OCI-LY7 (cell line): ENCODE results near the gene GYPA. TPM values are rescaled to one million over a fixed set of nuclear protein-coding genes. Genes with fewer than 3 reads are reported as not detected.
A peak's percentile ranks its signal among the peaks of the same experiment; 100 is the strongest.
"Not testable (repeated sequence)": the region's sequence is repeated elsewhere in the genome, so short reads cannot be mapped to it uniquely, and the experiment has no call there.

Experiments used
- BruUV-seq: library from RNA; stranded (reverse); fragments of 400-500 nt; replicated peaks from 2 replicates; lab custom pipeline; 2021; lab: Mats Ljungman, UMichigan
- CTCF ChIA-PET: fragments of 300-600 bp; sonication (Branson Sonifier 250); formaldehyde crosslinking; loops from one replicate; lab custom pipeline; 2022; ENCODE audit warnings: antibody characterized with exemption; ENCODE audit not compliant: unreplicated experiment; lab: Charles Lee
- POLR2A ChIA-PET: fragments of 300-600 bp; sonication (Branson Sonifier 250); formaldehyde crosslinking; loops from one replicate; lab custom pipeline; 2022; ENCODE audit warnings: antibody characterized with exemption; lab: Charles Lee
- DNase-seq: peaks from one replicate; pipeline ENCODE4 v3.0.0-alpha.2; 2015; ENCODE audit warnings: low spot score
- H2AFZ ChIP-seq: fragments of 200-600 bp; sonication (generic), shearing (Covaris generic); 2 replicates; pipeline ENCODE4 v1.6.1; 2014; ENCODE audit warnings: mild to moderate bottlenecking, antibody characterized with exemption, low read length, moderate library complexity
- H3K27ac ChIP-seq: fragments of 200-600 bp; sonication (generic); 2 replicates; pipeline ENCODE4 v1.5.1; 2014; ENCODE audit warnings: mixed run types, low read depth, mild to moderate bottlenecking, moderate library complexity, low read length, inconsistent platforms; ENCODE audit not compliant: poor library complexity, severe bottlenecking
- H3K36me3 ChIP-seq: fragments of 200-600 bp; sonication (generic); 2 replicates; pipeline ENCODE4 v1.6.1; 2014; ENCODE audit warnings: mild to moderate bottlenecking, antibody characterized with exemption, low read length, moderate library complexity, mixed read lengths; ENCODE audit not compliant: insufficient read depth
- H3K4me1 ChIP-seq: fragments of 200-600 bp; sonication (generic); 2 replicates; pipeline ENCODE4 v1.5.1; 2014; ENCODE audit warnings: mild to moderate bottlenecking, low read length; ENCODE audit not compliant: insufficient read depth, poor library complexity, severe bottlenecking
- H3K4me2 ChIP-seq: fragments of 200-600 bp; sonication (generic); 2 replicates; pipeline ENCODE4 v1.6.1; 2014; ENCODE audit warnings: mild to moderate bottlenecking, low read length
- H3K4me3 ChIP-seq: fragments of 200-600 bp; sonication (generic); 2 replicates; pipeline ENCODE4 v1.5.1; 2014; ENCODE audit warnings: mild to moderate bottlenecking, low read depth, low read length; ENCODE audit not compliant: poor library complexity, severe bottlenecking
- H3K79me2 ChIP-seq: fragments of 200-600 bp; sonication (generic); 2 replicates; pipeline ENCODE4 v1.6.1; 2016; ENCODE audit warnings: low read depth, mild to moderate bottlenecking, low read length, moderate library complexity, mixed read lengths; ENCODE audit not compliant: insufficient read depth
- H3K9me2 ChIP-seq: fragments of 200-600 bp; sonication (generic); 2 replicates; pipeline ENCODE4 v1.6.1; 2016; ENCODE audit warnings: mild to moderate bottlenecking, low read length, mixed read lengths; ENCODE audit not compliant: insufficient read depth
- H3K9me3 ChIP-seq: fragments of 200-600 bp; sonication (generic); 2 replicates; pipeline ENCODE4 v1.6.1; 2014; ENCODE audit warnings: mild to moderate bottlenecking, mixed run types, low read length, mixed read lengths
- H4K20me1 ChIP-seq: fragments of 200-600 bp; sonication (generic); 2 replicates; pipeline ENCODE4 v1.6.1; 2014; ENCODE audit warnings: mild to moderate bottlenecking, antibody characterized with exemption, low read length, moderate library complexity, mixed read lengths; ENCODE audit not compliant: insufficient read depth
- EZH2phosphoT487 ChIP-seq: fragments of 200-600 bp; sonication (generic); IDR thresholded peaks from 2 replicates; pipeline ENCODE4 v1.6.1; 2018; ENCODE audit warnings: low read depth, borderline replicate concordance, mild to moderate bottlenecking, mixed run types, antibody characterized with exemption, low read length, moderate library complexity, mixed read lengths
- intact Hi-C: fragments of 100-400 bp; cut with micrococcal nuclease; formaldehyde crosslinking; loops from one replicate; pipeline ENCODE4 v1.10.0; 2022; ENCODE audit not compliant: unreplicated experiment
- total RNA-seq, 2 experiments: library from RNA; depleted of rRNA in 1 of 2; stranded (reverse); fragments of >200 nt in 1 of 2; shearing (Covaris generic) in 1 of 2; gene quantifications; 2 replicates each; pipeline ENCODE4 v1.2.3, GENCODE V29; 2014 to 2022
- TF ChIP-seq, protein P1 (sequence below): fragments of 200-600 bp; sonication (generic); conservative IDR thresholded peaks from 2 replicates; pipeline ENCODE4 v1.5.1; 2014; ENCODE audit warnings: mild to moderate bottlenecking, antibody characterized with exemption, low read length, moderate library complexity, mixed read lengths

The GYPA gene
- total RNA-seq, 2 experiments from 2014 or later, result not detected

DNA sequence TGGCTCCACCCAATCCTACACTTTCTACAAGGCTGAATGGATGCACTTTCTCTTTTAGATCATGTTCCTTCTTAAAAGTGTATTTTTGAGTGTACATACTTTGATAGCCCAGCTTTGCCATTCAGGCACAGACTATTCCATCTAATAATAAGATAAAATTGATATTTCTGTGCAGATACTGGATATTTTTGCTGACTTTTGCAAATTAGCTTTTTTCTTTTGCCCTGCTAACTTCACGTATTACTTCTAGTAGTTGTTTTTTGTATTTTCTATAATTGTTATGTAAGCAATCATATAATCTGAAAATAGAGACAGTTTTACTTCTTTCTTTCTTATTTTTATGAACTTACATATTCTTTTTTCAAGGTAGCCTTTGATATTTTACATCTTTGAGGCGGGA is 13.5 kb upstream of the GYPA start:
- intact Hi-C loops, result no loop called here
- ChIA-PET CTCF (no interaction called here), POLR2A (interaction anchor here (0.6 kb wide), 1 partner anchor 23 kb away, joined by 4 read pairs; no protein-coding TSS in a partner anchor)
- no peaks in the 10 kb centered on the region for H3K36me3 ChIP-seq
- H3K4me1 ChIP-seq, result no peaks in the 10 kb centered on the region
- no peak overlapping the region for H3K4me2 ChIP-seq
- H4K20me1 ChIP-seq, result no peaks in the 10 kb centered on the region
- no peak overlapping the region for H2AFZ ChIP-seq
- H3K9me2 ChIP-seq, result no peaks in the 10 kb centered on the region
- H3K27ac ChIP-seq, result no peak overlapping the region
- TF ChIP-seq, protein P1, sequence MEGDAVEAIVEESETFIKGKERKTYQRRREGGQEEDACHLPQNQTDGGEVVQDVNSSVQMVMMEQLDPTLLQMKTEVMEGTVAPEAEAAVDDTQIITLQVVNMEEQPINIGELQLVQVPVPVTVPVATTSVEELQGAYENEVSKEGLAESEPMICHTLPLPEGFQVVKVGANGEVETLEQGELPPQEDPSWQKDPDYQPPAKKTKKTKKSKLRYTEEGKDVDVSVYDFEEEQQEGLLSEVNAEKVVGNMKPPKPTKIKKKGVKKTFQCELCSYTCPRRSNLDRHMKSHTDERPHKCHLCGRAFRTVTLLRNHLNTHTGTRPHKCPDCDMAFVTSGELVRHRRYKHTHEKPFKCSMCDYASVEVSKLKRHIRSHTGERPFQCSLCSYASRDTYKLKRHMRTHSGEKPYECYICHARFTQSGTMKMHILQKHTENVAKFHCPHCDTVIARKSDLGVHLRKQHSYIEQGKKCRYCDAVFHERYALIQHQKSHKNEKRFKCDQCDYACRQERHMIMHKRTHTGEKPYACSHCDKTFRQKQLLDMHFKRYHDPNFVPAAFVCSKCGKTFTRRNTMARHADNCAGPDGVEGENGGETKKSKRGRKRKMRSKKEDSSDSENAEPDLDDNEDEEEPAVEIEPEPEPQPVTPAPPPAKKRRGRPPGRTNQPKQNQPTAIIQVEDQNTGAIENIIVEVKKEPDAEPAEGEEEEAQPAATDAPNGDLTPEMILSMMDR, result no peak
- no peak for TF ChIP-seq EZH2phosphoT487
- no peak for DNase-seq
- H3K4me3 ChIP-seq, result no peak overlapping the region
- no TSS peak for BruUV-seq
- H3K79me2 ChIP-seq, result no peaks in the 10 kb centered on the region
- no peaks in the 10 kb centered on the region for H3K9me3 ChIP-seq

DNA sequence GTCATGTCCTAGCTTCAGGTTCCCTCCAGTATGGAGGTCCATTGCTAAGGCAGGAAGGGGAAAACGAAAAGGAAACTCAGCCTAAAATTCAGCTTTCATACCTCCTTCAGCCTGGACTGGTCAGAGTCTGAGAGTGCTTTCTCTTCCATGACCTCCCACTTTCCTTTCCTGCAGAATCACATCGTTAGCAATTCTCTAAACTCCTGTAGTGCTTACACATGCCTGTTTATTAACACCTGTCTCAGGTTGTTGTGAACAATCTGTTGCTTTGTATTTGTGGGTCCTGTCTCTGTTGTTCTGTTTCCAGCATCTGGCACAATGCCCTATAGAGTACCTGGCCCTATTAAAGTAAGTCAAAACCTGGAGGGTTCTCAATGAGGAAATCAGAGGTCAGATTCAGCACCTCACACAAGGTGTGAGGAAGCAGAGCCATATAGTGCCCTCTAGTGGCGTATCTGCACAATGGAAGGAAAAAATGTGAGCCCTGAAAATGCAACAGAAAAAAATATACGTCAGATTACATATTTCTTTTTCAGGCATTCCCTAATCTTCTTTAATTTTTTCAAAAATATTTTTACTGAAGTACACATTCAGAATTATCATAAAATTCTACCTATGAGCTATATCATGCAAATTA is 2.3 kb upstream of the GYPA start:
- BruUV-seq, H3K4me1 ChIP-seq, H3K4me2 ChIP-seq, intact Hi-C loops, H3K4me3 ChIP-seq, H3K36me3 ChIP-seq, H3K9me3 ChIP-seq, CTCF ChIA-PET, H4K20me1 ChIP-seq, H3K79me2 ChIP-seq, H3K27ac ChIP-seq, H3K9me2 ChIP-seq, POLR2A ChIA-PET, H2AFZ ChIP-seq: not testable (repeated sequence)
- TF ChIP-seq, protein P1, result peak; percentile 78
- DNase-seq, result peak; percentile 37

DNA sequence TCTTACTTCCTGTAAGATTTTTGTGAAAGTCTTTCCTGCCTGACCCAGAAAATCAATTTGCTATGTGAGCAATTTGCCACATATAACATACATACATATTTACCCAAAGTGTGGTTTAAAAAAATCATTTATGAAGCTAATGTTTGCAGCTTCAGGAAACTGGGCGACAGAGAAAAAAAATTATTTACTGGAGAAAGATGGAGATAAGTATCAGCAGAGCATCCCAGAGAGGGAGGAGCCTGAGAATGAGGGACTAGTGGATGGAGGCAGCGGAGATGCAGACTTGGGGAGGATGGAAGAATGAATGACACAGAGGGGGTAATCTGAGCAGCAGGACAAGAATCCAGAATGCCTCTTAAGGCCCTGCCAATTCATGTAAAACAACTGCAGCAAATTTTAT is 975 bp upstream of the GYPA start:
- H2AFZ ChIP-seq, result no peak overlapping the region
- no peaks in the 10 kb centered on the region for H3K36me3 ChIP-seq
- H3K4me1 ChIP-seq, result no peaks in the 10 kb centered on the region
- TF ChIP-seq EZH2phosphoT487, result no peak
- TF ChIP-seq, protein P1, result no peak
- H3K9me2 ChIP-seq, result no peaks in the 10 kb centered on the region
- BruUV-seq, result no TSS peak
- H3K27ac ChIP-seq, result no peak overlapping the region
- no peaks in the 10 kb centered on the region for H3K79me2 ChIP-seq
- CTCF ChIA-PET, result no interaction called here
- no peak overlapping the region for H3K4me3 ChIP-seq
- DNase-seq, result no peak
- intact Hi-C loops, result no loop called here
- H3K9me3 ChIP-seq, result no peaks in the 10 kb centered on the region
- H3K4me2 ChIP-seq, result no peak overlapping the region
- POLR2A ChIA-PET, result no interaction called here
- H4K20me1 ChIP-seq, result no peaks in the 10 kb centered on the region

DNA sequence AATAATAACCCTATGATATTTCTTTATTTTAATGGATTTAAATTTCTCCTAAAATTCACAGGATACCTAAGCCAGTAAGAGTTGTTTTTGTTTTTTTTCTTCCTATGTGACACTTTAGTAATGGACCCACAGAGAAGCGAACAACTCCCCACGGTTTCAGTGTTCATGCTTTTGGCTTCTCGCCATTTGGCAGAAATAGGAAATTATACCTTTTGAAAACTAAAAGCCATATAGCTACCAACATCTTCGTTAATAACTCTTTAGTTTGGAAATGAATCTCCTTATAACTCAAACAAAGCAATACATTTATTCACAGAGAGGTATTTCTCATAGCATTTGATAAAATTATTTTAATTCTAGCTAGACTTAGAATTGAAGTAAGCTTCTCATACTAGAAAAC is 527 bp downstream of the GYPA start:
- H3K4me1 ChIP-seq, H4K20me1 ChIP-seq, CTCF ChIA-PET, BruUV-seq, H3K36me3 ChIP-seq, intact Hi-C loops, H3K4me3 ChIP-seq, H2AFZ ChIP-seq, H3K79me2 ChIP-seq, H3K27ac ChIP-seq, H3K9me3 ChIP-seq, H3K4me2 ChIP-seq, DNase-seq, H3K9me2 ChIP-seq: not testable (repeated sequence)
- POLR2A ChIA-PET, result interaction anchor here (0.7 kb wide), 1 partner anchor 929 kb away, joined by 3 read pairs; no protein-coding TSS in a partner anchor
